ENCODE results near the gene CRADD.
"Not testable (repeated sequence)": the region's sequence is repeated elsewhere in the genome, so short reads cannot be mapped to it uniquely, and the experiment has no call there.

Gene CRADD

DNA sequence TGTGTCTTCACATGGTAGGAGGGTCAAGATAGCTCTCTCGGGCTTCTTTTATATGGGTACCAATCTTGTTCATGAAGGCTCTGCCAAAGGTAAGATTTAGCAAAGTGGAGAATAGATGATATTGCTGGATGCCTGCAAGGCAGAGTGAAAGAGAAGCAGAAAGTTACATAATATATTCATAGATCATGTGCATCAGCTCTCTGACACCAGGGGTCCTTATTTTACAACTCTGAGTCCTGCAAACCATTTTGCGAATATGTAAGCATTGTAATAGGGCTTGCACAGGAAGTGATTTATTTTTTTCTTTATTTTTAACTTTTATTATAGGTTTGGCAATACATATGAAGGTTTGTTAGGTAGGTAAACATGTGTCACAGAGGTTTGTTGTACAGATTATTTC lies 31.8 kb downstream of the CRADD start:
- DNase-seq: no peak

DNA sequence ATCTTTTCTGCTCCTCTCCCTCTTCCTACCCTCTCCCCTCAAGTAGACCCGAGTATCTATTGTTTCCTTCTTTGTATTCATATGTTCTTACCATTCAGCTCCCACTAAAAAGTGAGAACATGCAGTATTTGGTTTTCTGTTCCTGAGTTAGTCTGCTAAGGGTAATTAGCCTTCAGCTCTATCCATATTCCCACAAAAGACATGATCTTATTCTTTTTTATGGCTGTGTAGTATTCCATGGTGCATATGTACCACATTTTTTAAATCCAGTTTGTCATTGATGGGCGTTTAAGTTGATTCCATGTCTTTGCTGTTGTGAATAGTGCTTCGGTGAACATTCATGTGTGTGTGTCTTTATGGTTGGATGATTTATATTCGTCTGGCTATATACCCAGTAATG lies 32.2 kb downstream of the CRADD start:
- DNase-seq: no peak

DNA sequence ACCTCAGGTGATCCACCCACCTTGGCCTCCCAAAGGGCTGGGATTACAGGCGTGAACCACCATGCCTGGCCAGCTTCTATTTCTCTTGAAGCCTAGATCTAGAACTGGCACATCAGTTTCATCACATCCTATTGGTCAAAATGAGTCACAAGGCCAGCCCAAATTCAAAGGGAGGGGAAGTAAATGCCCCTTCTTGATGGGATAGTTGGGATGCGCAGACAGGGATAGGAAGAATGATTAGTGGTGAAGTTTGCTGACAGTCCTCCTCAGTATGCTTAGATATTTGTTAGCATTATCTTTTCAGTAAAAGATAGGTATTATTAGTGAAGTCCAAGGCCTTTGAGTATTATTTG lies 33.4 kb downstream of the CRADD start:
- no peak for DNase-seq

DNA sequence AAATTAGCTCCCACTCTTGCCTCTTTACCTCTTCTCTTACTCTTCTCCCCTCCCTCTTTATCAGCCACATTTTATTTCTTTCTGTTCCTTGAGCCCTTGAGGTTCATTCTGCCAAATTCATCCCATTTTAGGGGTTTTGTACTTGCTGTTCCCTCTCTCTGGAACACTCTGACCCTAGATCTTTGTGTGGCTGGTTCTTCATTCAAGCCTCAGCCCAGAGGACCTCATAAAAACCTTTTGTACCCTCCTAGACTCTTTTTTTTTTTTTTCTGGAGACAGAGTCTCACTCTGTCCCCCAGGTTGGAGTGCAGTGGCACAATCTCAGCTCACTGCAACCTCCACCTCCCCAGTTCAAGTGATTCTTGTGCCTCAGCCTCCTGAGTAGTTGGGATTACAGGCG lies 34.3 kb downstream of the CRADD start:
- DNase-seq: not testable (repeated sequence)

DNA sequence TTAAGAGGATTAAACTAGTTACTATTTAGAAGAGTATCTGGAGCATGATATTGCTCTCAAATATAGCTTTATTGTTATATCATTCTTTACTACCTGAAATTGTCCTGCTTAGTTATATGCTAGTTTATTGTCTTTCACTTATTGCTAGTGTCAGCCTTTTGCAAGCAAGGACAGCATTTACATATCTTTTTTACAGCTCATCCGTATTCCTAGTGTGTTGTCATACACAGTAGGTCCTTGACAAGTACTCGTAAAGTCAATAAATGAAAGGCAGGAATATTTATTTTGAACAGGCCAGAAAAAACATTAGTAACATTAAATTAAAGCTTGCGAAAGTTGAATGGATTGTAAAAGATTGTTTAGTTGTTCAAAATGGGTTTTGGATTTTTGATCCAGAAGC lies 35.0 kb downstream of the CRADD start:
- DNase-seq: no peak

DNA sequence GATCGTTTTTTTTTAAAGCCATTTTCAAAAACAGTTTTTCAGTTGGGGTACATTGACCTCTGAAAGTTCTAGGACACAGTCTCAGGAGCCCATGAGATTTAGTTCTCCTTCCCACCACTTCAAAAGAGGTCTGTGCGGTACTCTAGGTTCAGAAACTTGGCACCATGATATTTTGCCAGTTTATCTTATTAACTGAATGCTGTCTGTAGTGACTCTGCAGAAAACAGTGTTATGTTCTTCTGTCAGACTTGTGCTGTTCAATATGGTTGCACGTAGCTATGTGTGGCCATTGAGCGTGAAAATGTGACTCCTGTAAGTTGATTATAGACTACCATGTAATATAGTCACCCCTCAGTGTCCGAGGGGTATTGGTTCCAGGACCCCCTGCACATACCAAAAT lies 35.9 kb downstream of the CRADD start:
- no peak for DNase-seq

DNA sequence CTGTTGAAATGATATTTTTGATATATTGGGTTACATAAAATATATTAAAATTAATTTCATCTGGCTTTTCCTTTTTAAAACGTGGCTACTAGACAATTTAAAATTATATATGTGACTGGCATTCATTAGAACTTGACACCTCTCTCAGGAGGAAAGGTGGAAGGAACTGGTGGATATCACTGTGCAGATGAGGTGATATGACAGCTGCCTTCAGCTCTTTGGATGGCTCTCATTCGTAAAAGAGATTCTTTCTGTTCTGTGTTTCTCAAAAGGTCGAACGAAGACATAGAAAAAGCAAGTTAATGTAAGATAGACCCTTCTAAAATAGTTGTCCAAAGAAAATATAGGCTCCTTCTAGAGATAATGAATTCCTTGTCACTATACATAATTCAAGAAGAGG lies 36.6 kb downstream of the CRADD start:
- DNase-seq: no peak

DNA sequence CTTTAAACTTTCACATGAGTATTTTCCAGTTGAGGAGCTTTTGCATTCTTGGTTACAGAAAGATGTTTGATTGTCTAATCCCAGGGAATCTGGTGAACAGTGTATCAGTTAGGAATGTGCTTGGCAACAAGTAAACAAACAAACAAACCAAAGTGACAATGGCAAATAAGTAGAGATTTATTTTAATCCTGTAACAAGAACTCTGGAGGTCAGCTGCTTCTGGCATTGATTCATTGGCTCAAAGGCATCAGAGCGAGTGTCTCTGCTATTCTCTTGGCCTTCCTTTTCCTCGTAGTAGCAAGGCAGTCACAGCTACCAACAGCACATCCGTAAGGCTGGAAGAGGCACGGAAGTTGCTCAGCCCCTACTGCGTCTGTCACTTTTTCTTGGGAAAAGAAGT lies 37.2 kb downstream of the CRADD start:
- no peak for DNase-seq

DNA sequence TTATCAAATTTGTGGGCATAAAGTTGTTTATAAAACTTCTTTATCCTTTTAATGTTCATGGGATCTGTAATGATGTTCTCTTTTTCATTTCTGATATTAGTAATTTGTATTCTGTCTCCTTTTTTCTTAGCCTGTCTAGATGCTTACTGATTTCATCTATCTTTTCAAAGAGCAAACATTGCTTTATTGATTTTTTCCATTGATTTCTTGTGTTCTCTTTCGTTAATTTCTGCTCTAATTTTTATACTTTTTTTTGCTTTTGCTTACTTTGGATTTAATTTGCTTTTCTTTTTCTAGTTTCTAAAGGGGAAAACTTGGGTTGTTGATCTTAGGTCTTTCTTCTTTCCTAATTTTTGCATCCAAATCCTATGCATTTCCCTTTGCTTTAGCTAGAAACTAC lies 42.5 kb downstream of the CRADD start:
- DNase-seq: no peak

DNA sequence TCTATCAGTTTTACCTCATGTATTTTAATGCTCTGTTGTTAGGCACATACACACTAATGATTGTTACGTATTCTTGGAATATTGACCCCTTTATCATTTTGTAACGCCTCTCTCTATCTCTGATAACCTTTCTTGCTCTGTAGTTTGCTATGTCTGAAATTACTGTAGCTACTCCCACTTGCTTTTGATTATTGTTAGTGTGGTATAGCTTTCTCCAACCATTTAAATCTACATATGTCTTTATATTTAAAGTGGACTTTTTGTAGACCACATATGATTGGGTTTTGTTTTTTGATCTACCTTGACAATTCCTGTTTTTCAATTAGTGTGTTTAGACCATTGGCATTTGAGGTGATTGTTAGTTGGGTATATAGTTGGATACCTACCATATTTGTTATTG lies 43.4 kb downstream of the CRADD start:
- DNase-seq: no peak

DNA sequence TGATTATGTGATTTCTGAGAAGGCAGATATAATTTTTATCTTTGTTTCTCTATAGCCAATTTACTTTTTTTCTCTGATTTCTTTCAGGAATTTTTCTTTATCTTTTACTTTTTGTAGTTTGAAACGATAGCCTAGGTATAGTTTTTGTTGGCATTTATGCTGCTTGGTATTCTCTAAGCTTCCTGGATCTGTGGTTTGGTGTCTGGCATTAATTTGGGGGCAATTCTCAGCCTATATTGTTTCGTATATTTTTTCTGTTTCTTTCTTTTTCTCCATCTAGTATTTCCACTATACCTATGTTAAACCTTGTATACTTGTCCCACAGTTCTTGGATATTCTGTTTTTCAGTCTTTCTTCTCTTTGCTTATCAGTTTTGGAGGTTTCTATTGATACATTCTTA lies 45.0 kb downstream of the CRADD start:
- DNase-seq: no peak

DNA sequence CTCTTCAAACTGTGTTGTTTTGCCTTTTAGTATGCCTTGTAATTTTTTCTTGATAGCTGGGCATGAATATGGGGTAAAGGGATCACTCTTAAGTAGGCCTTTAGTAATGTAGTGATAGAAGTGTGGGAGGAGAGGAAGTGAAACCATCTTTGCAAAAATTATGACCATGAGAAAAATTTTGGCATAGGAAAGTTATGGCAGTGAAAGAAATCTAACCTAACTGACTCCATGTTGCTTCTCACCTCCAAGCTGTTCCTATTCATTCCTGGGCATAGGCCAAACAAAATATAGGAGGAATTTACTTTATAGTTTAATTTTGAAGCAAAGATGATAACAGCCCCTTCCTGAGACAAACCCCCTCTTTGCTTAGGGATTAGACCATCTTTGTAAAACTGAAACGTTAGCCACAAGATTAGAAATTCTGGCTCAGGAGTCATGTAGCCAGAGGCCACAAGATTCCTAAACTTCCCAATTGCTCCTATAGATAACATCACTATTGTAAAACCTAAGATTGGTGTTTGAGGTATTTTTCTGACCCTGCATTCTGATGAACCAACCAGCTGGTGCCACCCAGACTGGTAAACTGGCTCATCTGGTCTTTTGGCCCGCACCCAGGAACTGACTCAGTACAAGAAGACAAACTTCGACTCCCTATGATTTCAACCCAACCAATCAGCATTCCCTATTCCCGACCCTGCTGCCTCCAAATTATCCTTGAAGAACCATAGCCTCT lies 45.8 kb downstream of the CRADD start:
- no peak for DNase-seq

DNA sequence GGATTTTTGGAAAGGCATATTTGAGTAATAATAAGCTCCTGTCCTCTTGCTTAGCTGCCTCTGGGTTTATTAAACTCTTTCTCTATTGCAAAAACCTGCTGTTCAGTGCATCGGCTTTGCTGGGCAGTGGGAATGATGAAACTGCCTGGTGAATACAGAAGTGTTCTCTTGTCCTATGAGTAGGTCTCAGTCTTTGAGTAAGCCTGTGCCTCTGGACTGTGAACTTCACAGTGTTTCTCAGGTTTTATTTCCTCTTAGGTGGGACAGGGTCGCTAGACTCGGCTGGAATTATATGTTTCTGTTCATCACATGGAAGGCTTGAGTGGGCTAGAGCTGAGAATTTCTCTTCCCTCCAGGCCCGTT lies 46.4 kb downstream of the CRADD start:
- DNase-seq: no peak

DNA sequence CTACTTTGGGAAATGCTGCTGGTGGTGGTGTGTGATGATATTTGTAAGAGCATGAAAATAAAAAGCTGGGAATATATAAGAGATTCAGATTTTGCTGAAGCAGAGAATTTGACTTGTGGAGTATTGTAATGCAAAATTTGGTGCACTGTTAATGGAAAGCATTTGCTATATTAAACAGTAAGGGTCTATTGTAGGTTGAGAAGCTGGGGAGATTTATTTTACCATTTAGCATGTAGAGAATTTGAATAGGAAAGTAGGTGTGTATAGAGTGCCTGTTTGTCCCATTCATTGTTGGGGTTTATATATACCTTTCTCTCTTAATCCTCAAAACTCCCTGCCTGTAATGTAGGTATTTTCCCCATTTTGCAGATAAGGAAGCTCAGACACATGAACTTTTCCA lies 48.4 kb downstream of the CRADD start:
- no peak for DNase-seq

DNA sequence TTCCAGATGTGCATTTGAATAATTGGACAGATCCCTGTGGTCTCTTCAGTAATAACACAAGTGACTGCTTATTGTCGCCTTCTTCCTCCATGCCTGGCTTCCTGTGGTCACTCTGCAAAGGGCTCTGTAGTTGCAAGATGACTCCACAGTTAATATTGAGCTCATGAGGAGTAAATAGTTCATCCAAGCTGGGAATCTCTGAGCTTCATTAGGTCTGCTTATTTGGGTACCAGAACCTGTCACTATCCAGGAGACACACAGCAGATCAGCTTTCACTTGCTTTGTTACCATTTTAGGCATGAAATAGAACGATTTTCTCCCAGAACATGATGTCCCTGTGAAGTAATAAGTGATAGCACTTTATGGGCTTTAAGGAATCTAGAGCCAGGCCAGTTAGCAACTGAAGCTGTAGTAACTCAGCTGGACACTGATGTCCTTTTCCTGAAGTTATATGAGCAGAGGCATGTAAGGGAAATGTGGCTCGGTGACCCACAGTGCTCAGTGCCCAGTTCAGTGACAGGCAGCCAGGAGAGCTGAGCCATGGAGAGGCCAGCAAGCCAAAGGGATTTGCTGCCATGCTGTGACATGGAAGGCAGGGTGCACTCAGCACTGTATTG lies 50.1 kb downstream of the CRADD start:
- DNase-seq: no peak

DNA sequence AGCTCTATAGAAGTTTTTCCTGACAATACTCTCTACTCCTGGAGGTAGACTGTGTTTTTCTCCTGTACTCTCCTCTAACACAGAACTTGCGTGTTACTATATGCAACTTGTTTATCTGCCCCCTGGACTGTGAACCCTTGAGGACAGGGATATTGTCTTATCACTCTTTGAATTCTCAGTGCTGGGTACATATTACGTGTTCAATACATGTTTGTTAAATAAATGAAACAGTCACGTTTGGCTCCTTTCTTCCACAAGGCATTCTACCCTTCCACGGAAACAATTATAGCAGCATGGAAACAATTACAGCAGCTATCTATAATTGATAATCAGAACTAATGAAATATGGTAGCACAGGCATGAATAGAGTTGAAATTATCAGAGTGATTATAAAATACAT lies 50.7 kb downstream of the CRADD start:
- DNase-seq: no peak

DNA sequence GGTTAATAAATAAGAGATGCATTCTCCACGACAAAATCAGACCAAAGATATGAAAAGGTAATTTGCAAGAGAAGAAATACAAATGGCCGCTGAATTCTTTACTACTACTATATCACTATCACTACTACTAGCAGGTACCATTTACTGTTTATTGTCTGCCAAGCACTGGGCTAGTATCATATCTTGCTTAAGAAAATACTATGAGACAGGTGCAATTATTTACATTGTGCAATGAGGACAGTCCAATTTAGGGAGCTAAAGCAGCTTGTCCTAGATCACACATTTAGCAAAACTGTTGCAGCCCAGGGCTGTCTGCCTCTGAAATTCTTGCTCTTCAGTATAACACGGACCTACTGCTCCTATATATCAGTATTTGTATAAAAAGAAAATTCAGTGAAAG lies 52.8 kb downstream of the CRADD start:
- DNase-seq: no peak

DNA sequence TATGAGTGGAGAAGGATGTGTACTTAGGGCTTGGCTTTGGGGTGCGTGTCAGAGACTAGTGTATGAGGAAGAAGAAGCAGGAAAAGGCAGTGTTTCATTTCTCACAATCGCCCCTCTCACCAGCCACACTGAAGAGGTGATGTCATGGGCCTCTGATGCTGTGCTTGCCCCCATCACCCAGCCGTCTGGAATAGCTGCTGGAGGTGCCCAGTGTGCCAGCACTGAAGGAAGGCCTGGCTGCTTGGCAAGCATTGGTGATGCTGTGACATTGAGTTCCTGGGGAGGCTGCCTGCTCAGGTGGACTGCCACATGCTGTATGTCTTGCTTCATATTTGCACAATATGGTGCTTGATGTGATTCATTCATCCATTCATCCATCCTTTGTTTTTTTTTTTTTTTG lies 56.2 kb downstream of the CRADD start:
- DNase-seq: no peak

DNA sequence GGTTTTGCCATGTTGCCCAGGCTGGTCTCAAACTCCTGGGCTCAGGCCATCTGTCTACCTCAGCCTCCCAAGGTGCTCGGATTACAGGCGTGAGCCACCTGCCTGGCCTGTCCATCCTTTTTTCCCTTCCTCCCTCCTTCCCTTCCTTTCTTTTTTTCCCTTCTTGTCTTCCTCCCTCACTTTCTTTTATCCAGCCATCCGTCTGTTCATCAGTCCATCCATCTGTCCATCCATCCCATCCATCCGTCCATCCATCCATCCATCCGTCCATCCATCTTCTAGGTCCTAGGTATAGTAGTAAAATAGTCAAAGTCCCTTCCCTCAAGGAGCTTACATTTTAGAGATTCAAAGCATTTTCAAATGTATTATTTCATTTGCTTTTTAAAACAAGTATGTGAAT lies 56.8 kb downstream of the CRADD start:
- DNase-seq: no peak

DNA sequence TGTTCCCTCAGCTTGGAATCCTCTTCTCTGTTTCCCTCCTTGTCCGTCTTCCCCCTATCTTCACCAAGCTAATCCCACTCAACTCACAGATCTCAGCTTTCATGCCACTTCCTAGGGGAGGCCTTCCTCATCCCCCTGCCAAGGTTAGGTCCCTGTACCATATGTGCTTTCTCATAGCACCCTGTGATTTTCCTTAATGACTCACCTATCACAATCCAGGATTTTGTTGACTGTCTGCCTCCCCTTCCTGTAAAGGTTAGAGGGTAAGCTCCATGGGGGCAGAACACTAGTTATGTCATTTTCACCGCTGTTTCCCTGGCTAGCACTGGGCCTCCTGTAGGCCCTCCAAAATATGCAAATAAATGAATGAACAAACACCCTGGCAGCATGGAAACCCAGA lies 57.6 kb downstream of the CRADD start:
- DNase-seq: no peak

DNA sequence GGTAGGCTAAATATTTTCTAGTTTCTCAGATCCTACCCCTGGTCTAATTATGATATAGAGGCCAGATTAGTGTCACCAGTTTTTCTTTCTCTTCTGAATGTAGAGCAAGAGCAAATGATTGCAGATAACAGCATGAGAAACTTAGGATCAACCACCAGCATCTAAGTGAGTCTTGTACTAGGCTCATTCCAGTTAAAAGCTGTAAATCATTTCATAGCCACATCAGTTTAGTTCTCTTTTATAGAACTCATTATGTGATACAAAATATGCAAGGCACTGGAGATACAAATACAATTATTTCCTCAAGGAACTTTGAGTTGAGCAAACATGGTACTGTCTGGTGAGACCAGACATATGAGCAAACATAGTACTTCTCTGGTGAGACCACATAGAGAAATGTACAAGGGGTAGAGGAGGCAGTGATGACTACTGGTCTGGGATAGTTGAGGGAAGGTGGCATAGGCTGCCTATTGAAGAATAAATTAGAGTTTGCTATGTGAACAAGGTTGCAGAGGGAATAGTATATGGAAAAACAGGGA lies 59.5 kb downstream of the CRADD start:
- no peak for DNase-seq

DNA sequence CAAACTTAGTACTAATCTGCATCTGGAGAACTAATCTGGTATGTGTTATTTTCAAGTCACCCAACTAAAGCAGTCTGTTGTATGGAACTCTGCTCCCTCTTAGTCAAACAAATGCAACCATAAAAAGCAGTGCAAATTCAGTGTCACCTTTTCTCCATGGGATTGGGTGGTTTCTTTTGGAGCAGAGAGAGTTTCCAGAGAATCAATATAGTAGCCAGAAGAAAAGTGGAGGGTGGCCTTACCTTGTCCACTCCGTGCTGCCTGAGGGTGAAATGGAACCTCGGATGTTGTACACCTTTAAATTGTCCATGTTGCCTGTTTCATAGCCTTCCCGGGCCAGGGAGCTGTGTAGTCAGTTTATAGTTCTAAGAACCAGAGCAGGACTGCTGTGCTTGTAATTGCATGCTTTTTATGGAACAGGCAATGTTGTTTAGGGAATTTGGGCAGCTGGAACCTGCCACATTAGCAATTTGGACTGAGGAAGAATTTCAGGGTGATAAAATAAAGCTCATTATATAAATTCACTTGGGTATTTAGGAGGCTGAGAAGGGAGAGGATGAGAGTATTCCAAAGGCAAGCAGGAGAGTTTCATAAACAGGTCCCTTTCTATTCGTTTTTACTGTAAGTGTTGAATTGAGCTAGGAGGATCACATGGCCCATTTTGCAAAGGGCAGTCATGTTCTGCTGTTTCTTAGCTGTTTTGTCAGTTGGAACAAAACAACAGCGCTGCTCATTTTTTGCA lies 60.5 kb downstream of the CRADD start:
- no peak for DNase-seq

DNA sequence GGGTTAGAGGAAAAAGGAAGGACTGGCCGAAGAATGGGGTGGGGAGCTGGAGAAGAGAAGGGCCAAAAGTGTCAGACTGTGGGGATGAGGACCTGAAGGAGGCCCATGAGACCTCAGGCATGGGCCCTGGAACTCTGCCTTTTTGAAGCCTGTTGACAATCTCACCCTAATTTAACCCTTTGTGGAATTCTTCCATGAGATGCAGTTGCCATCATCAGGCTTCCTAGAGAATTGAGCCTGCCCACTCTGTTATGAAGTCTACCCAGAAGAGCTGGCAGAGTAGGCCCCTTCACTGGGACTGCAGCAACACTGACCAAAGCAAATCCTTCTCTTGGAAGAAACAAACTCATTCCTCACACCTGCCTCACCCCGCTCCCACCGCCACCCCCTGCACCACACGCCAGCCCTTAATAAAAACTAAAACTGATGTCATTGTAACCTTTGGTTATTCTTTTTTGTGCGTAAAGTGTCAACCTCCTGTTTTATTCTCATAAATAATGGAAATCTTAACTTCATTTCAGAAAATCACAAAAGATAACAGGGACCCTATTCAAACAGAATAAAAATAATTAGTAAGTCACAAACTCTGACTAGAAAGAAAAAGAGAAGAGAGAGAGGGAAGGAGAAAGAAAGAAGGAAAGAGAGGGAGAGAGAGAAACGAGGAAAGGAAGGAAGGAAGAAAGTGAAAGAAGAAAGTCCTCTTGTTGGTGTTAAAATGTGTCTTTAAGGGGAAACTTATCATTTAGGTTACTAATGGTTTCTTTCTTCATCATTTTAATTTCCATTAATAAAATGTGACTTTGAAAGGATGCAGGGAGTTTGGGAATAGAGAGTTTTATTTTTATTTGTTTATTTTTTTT lies 61.3 kb downstream of the CRADD start:
- DNase-seq: no peak

Measured in GF-D8 (cell line).